ENCODE data around the gene FOXD1. TPM values are rescaled to one million over a fixed set of nuclear protein-coding genes. Genes with fewer than 3 reads are reported as not detected.
A peak's percentile ranks its signal among the peaks of the same experiment; 100 is the strongest.

Gene FOXD1
- total and polyA plus RNA-seq, 2 donors (not counting 3 experiments of a cell fraction or from before 2014, with no cell fraction given): 0.06 to 0.20 TPM

- H3K9ac ChIP-seq (replicated peaks; ENCODE audit: extremely low read depth, insufficient read depth, low read length): no peak overlapping the region
- dilution Hi-C loops (cut with MboI; ENCODE audit: extremely low pct_ligation_motif_present, low sequenced_read_pairs): no loop called here
- H3K27ac ChIP-seq (ENCODE audit: insufficient read depth, low read depth, low read length): no peak overlapping the region
- no peak for TF ChIP-seq MYC (IDR thresholded peaks at IDR 0.05; ENCODE audit: low read depth, low read length)
- peak; percentile 91 for TF ChIP-seq EZH2 (IDR thresholded peaks at IDR 0.05; ENCODE audit: borderline replicate concordance, low read depth, low read length, severe bottlenecking)
- peaks cover 81 to 93% of the 10 kb centered on the region in 2 experiments for H3K27me3 ChIP-seq (ENCODE audit: control insufficient read depth in 2 of 2, insufficient read depth in 2 of 2, low read length in 2 of 2)
- no peaks in the 10 kb centered on the region for H3K9me3 ChIP-seq (replicated peaks; ENCODE audit: control insufficient read depth, insufficient read depth, low read length)
- no peak overlapping the region for H3K4me2 ChIP-seq (ENCODE audit: insufficient read depth, low read length)
- CTCF ChIA-PET: interaction anchor here (0.9 kb wide), 1 partner anchor 14 kb away, joined by 3 read pairs; no protein-coding TSS in a partner anchor
- H3K4me3 ChIP-seq (replicated peaks in 1 of 3; ENCODE audit: insufficient read depth in 1 of 3, low read depth in 1 of 3, low read length in 3 of 3): no peak overlapping the region
- BruUV-seq (replicated peaks): no TSS peak
- H3K9me1 ChIP-seq (replicated peaks; ENCODE audit: control insufficient read depth, extremely low read depth, insufficient read depth, low read length): no peaks in the 10 kb centered on the region
- no peaks in the 10 kb centered on the region for H3K36me3 ChIP-seq (ENCODE audit: control insufficient read depth in 2 of 2, extremely low read depth in 1 of 2, insufficient read depth in 2 of 2, low read length in 2 of 2)
- DNase-seq (ENCODE audit: low read depth, low spot score): no peak
- H2AFZ ChIP-seq (ENCODE audit: low read depth, low read length): peak overlapping the region; percentile 57
- no peak for FAIRE-seq
- peaks cover 6% of the 10 kb centered on the region for H3K4me1 ChIP-seq (ENCODE audit: control insufficient read depth, extremely low read depth, insufficient read depth, low read length)
- intact Hi-C loops (cut with micrococcal nuclease): no loop called here
- no peaks in the 10 kb centered on the region for H4K20me1 ChIP-seq (replicated peaks; ENCODE audit: control insufficient read depth, extremely low read depth, insufficient read depth, low read length)
- H3K79me2 ChIP-seq (ENCODE audit: control insufficient read depth, insufficient read depth, low read length): no peaks in the 10 kb centered on the region
- POLR2A ChIA-PET: no interaction called here
Measured at GRCh38 chr5:73436535-73437100, 12.0 kb downstream of the FOXD1 start.

GRCh38 chr5:73435759-73436534 is 12.6 kb downstream of the FOXD1 start:
- H3K36me3 ChIP-seq (ENCODE audit: control insufficient read depth in 2 of 2, extremely low read depth in 1 of 2, insufficient read depth in 2 of 2, low read length in 2 of 2): no peaks in the 10 kb centered on the region
- peaks cover 75 to 93% of the 10 kb centered on the region in 2 experiments for H3K27me3 ChIP-seq (ENCODE audit: control insufficient read depth in 2 of 2, insufficient read depth in 2 of 2, low read length in 2 of 2)
- BruUV-seq (replicated peaks): no TSS peak
- no peak overlapping the region for H3K4me3 ChIP-seq (replicated peaks in 1 of 3; ENCODE audit: insufficient read depth in 1 of 3, low read depth in 1 of 3, low read length in 3 of 3)
- H3K9ac ChIP-seq (replicated peaks; ENCODE audit: extremely low read depth, insufficient read depth, low read length): no peak overlapping the region
- H3K27ac ChIP-seq (ENCODE audit: insufficient read depth, low read depth, low read length): no peak overlapping the region
- TF ChIP-seq POLR2AphosphoS5 (IDR thresholded peaks at IDR 0.05; ENCODE audit: insufficient read depth, low read depth, low read length) (no peak), MYC (IDR thresholded peaks at IDR 0.05; ENCODE audit: low read depth, low read length) (no peak), EZH2 (IDR thresholded peaks at IDR 0.05; ENCODE audit: borderline replicate concordance, low read depth, low read length, severe bottlenecking) (no peak), JUN (IDR thresholded peaks at IDR 0.05; ENCODE audit: borderline replicate concordance, insufficient read depth, insufficient read length, low read depth) (no peak), POLR2A (IDR thresholded peaks at IDR 0.05; ENCODE audit: low read depth, low read length) (no peak), GATA2 (IDR thresholded peaks at IDR 0.05; ENCODE audit: insufficient read depth, insufficient read length, low read depth, low read length) (no peak), MAX (IDR thresholded peaks at IDR 0.05; ENCODE audit: insufficient read depth, insufficient read length) (no peak), FOS (IDR thresholded peaks at IDR 0.05; ENCODE audit: borderline replicate concordance, insufficient read depth, low read length) (no peak), CTCF (IDR thresholded peaks at IDR 0.05; ENCODE audit: extremely low read depth in 1 of 2, insufficient read depth in 1 of 2, low read depth in 1 of 2, low read length in 2 of 2) (no peak)
- POLR2A ChIA-PET: no interaction called here
- no peak overlapping the region for H2AFZ ChIP-seq (ENCODE audit: low read depth, low read length)
- H3K4me1 ChIP-seq (ENCODE audit: control insufficient read depth, extremely low read depth, insufficient read depth, low read length): peaks cover 6% of the 10 kb centered on the region
- no peaks in the 10 kb centered on the region for H3K9me3 ChIP-seq (replicated peaks; ENCODE audit: control insufficient read depth, insufficient read depth, low read length)
- no peak overlapping the region for H3K4me2 ChIP-seq (ENCODE audit: insufficient read depth, low read length)
- FAIRE-seq (no peak), DNase-seq (ENCODE audit: low read depth, low spot score) (no peak)
- no peaks in the 10 kb centered on the region for H3K9me1 ChIP-seq (replicated peaks; ENCODE audit: control insufficient read depth, extremely low read depth, insufficient read depth, low read length)
- intact Hi-C loops (cut with micrococcal nuclease) (no loop called here), dilution Hi-C loops (cut with MboI; ENCODE audit: extremely low pct_ligation_motif_present, low sequenced_read_pairs) (no loop called here)
- CTCF ChIA-PET: interaction anchor here (0.9 kb wide), 1 partner anchor 15 kb away, joined by 3 read pairs; no protein-coding TSS in a partner anchor
- H4K20me1 ChIP-seq (replicated peaks; ENCODE audit: control insufficient read depth, extremely low read depth, insufficient read depth, low read length): no peaks in the 10 kb centered on the region
- no peaks in the 10 kb centered on the region for H3K79me2 ChIP-seq (ENCODE audit: control insufficient read depth, insufficient read depth, low read length)
